Neuron (in vitro differentiated cells): ENCODE measurements around the gene WASHC2A.
"Not testable (repeated sequence)": the region's sequence is repeated elsewhere in the genome, so short reads cannot be mapped to it uniquely, and the experiment has no call there.

ENCODE experiments used
- H2AFZ ChIP-seq: one replicate; pipeline ENCODE4 v1.6.1; 2013; ENCODE audit warnings: low read depth, mild to moderate bottlenecking, inconsistent platforms, low read length, moderate library complexity
- H3K27me3 ChIP-seq: one replicate; pipeline ENCODE4 v1.6.1; 2013; ENCODE audit warnings: low read length; ENCODE audit not compliant: insufficient read depth
- H3K36me3 ChIP-seq: one replicate; pipeline ENCODE4 v1.6.1; 2013; ENCODE audit warnings: low read length; ENCODE audit not compliant: insufficient read depth
- H3K4me1 ChIP-seq: one replicate; pipeline ENCODE4 v1.6.1; 2013; ENCODE audit warnings: low read length; ENCODE audit not compliant: insufficient read depth
- H3K4me3 ChIP-seq: 2 replicates; pipeline ENCODE4 v1.5.1; 2013; ENCODE audit warnings: mild to moderate bottlenecking, low read length, moderate library complexity
- H3K9me3 ChIP-seq: one replicate; pipeline ENCODE4 v1.6.1; 2013; ENCODE audit warnings: low read length

Gene WASHC2A

GRCh38 chr10:50047594-50047993 is 20.2 kb upstream of the WASHC2A start:
- not testable (repeated sequence) for H3K4me3 ChIP-seq, H3K27me3 ChIP-seq, H3K36me3 ChIP-seq, H2AFZ ChIP-seq, H3K9me3 ChIP-seq, H3K4me1 ChIP-seq

GRCh38 chr10:50051995-50052660 is 15.6 kb upstream of the WASHC2A start:
- H3K27me3 ChIP-seq, H3K4me1 ChIP-seq, H3K9me3 ChIP-seq, H3K4me3 ChIP-seq, H2AFZ ChIP-seq, H3K36me3 ChIP-seq: not testable (repeated sequence)

GRCh38 chr10:50052778-50053376 is 14.9 kb upstream of the WASHC2A start:
- not testable (repeated sequence) for H3K27me3 ChIP-seq, H3K4me3 ChIP-seq, H3K4me1 ChIP-seq, H3K36me3 ChIP-seq, H3K9me3 ChIP-seq, H2AFZ ChIP-seq

GRCh38 chr10:50055494-50056292 is 12.1 kb upstream of the WASHC2A start:
- not testable (repeated sequence) for H3K9me3 ChIP-seq, H2AFZ ChIP-seq

GRCh38 chr10:50056654-50057053 is 11.1 kb upstream of the WASHC2A start:
- H3K4me3 ChIP-seq, H3K27me3 ChIP-seq, H3K9me3 ChIP-seq, H3K36me3 ChIP-seq, H3K4me1 ChIP-seq, H2AFZ ChIP-seq: not testable (repeated sequence)

More at GRCh38 chr10:50055494-50056292, 12.1 kb upstream of the WASHC2A start:
- not testable (repeated sequence) for H3K4me1 ChIP-seq, H3K27me3 ChIP-seq, H3K36me3 ChIP-seq, H3K4me3 ChIP-seq

- H3K4me3 ChIP-seq, H3K36me3 ChIP-seq, H3K4me1 ChIP-seq, H3K27me3 ChIP-seq, H3K9me3 ChIP-seq, H2AFZ ChIP-seq: not testable (repeated sequence)
Observed at GRCh38 chr10:50058727-50059126, 9.0 kb upstream of the WASHC2A start.

GRCh38 chr10:50059946-50060345 is 7.8 kb upstream of the WASHC2A start:
- H3K27me3 ChIP-seq, H3K9me3 ChIP-seq, H2AFZ ChIP-seq, H3K36me3 ChIP-seq, H3K4me3 ChIP-seq, H3K4me1 ChIP-seq: not testable (repeated sequence)

GRCh38 chr10:50061548-50061947 is 6.2 kb upstream of the WASHC2A start:
- H2AFZ ChIP-seq, H3K27me3 ChIP-seq, H3K9me3 ChIP-seq: not testable (repeated sequence)

GRCh38 chr10:50063100-50063499 is 4.7 kb upstream of the WASHC2A start:
- Histone ChIP-seq H3K36me3 (no peaks in the 10 kb centered on the region), H3K9me3 (no peaks in the 10 kb centered on the region), H2AFZ (no peak overlapping the region), H3K4me3 (no peak overlapping the region), H3K27me3 (no peaks in the 10 kb centered on the region), H3K4me1 (no peaks in the 10 kb centered on the region)

More at GRCh38 chr10:50061548-50061947, 6.2 kb upstream of the WASHC2A start:
- H3K36me3 ChIP-seq, H3K4me3 ChIP-seq, H3K4me1 ChIP-seq: not testable (repeated sequence)

GRCh38 chr10:50068352-50068659 is 552 bp downstream of the WASHC2A start:
- H3K36me3 ChIP-seq, H3K9me3 ChIP-seq, H3K27me3 ChIP-seq, H3K4me1 ChIP-seq: not testable (repeated sequence)
- H2AFZ ChIP-seq: peak overlapping the region; percentile 48
- peak overlapping the region; percentile 92 for H3K4me3 ChIP-seq

GRCh38 chr10:50075139-50075538 is 7.4 kb downstream of the WASHC2A start:
- H3K4me3 ChIP-seq, H3K4me1 ChIP-seq, H3K9me3 ChIP-seq, H3K27me3 ChIP-seq, H3K36me3 ChIP-seq, H2AFZ ChIP-seq: not testable (repeated sequence)

- H3K4me1 ChIP-seq, H3K9me3 ChIP-seq, H3K27me3 ChIP-seq, H2AFZ ChIP-seq, H3K4me3 ChIP-seq, H3K36me3 ChIP-seq: not testable (repeated sequence)
Observed at GRCh38 chr10:50075544-50075943, 7.8 kb downstream of the WASHC2A start.

- H3K4me3 ChIP-seq, H3K36me3 ChIP-seq, H3K9me3 ChIP-seq, H3K27me3 ChIP-seq, H2AFZ ChIP-seq, H3K4me1 ChIP-seq: not testable (repeated sequence)
Observed at GRCh38 chr10:50091304-50091703, 23.6 kb downstream of the WASHC2A start.

GRCh38 chr10:50092928-50093327 is 25.2 kb downstream of the WASHC2A start:
- not testable (repeated sequence) for H3K27me3 ChIP-seq, H3K4me1 ChIP-seq, H3K36me3 ChIP-seq, H2AFZ ChIP-seq, H3K9me3 ChIP-seq, H3K4me3 ChIP-seq
